Measurements from ENCODE around the gene NRG2.

NRG2 gene

GRCh38 chr5:139839918-139840317 is 203.2 kb downstream of the NRG2 start:
- no peak for DNase-seq (ENCODE audit: low read depth in 2 of 2)
- no peak for TF ChIP-seq CTCF (IDR thresholded peaks at IDR 0.05; ENCODE audit: low read depth, low read length)
- no peak overlapping the region for H3K4me3 ChIP-seq (replicated peaks in 1 of 2; ENCODE audit: low read depth in 2 of 2, low read length in 2 of 2)

DNA sequence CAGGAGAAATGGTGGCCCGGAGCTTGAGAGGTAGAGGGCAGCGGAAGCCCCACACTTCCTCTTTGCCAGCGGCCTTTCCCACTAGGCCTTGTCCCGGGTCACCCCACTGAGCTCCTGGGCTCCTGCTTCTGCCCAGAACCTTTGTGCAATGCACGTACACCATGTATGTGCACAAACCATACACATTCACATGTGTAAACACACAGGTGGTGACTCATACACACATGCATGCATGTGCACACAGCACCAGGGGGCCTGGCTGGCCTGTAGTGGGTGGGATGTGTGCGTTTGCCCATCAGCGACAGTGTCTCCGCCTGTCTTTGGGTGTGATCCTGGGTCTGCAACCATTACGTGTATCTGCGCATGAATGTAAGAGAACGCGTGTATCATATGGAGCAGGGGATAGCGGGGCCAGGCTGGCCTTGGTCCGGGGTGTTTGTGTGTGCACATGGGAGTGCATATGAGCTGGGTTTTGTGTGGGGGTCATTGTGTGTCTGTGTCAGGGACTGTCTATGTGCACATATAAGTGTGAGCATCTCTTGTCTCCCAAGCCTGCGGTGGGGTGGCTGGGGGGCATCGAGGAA is 203.8 kb downstream of the NRG2 start:
- no peak for TF ChIP-seq CTCF (IDR thresholded peaks at IDR 0.05; ENCODE audit: low read depth, low read length)
- no peak overlapping the region for H3K4me3 ChIP-seq (replicated peaks in 1 of 2; ENCODE audit: low read depth in 2 of 2, low read length in 2 of 2)
- no peak for DNase-seq (ENCODE audit: low read depth in 2 of 2)

GRCh38 chr5:139838381-139839197 is 204.5 kb downstream of the NRG2 start:
- DNase-seq (ENCODE audit: low read depth in 2 of 2) = no peak
- no peak for TF ChIP-seq CTCF (IDR thresholded peaks at IDR 0.05; ENCODE audit: low read depth, low read length)
- no peak overlapping the region for H3K4me3 ChIP-seq (replicated peaks in 1 of 2; ENCODE audit: low read depth in 2 of 2, low read length in 2 of 2)

DNA sequence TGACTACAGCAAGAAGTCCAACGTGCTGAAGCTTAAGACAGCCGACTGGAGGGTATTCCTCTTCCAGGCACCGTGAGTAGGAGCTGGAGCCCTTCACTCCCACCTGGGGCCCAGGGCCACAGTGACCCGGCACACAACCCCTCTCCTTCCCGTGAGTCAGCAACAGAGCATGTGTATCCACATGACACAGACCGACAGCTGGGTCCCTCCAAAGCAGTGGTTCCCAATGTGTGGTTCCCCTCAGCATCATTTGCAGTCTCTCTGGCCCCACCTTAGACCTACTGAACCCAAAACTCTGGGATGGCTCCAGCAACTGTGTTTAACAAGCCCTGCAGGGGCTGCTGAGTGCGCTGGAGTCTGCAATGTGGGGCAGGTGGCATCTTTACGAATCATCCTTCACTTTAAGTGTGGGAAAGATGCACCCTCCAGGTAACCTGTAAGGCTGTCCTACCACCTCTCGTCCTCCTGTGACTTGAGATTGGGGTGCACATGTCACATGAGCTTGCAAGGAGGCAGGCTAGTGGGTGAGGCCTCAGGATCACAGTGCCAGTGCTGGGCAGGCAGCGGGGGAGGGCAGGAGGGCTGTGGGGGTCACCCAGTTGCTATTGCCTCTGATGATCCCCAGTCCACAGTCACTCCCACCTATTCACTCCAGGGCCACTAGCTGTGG is 205.3 kb downstream of the NRG2 start:
- H3K4me3 ChIP-seq (replicated peaks in 1 of 2; ENCODE audit: low read depth in 2 of 2, low read length in 2 of 2) = no peak overlapping the region
- TF ChIP-seq CTCF (IDR thresholded peaks at IDR 0.05; ENCODE audit: low read depth, low read length) = no peak
- DNase-seq (ENCODE audit: low read depth in 2 of 2) = no peak

DNA sequence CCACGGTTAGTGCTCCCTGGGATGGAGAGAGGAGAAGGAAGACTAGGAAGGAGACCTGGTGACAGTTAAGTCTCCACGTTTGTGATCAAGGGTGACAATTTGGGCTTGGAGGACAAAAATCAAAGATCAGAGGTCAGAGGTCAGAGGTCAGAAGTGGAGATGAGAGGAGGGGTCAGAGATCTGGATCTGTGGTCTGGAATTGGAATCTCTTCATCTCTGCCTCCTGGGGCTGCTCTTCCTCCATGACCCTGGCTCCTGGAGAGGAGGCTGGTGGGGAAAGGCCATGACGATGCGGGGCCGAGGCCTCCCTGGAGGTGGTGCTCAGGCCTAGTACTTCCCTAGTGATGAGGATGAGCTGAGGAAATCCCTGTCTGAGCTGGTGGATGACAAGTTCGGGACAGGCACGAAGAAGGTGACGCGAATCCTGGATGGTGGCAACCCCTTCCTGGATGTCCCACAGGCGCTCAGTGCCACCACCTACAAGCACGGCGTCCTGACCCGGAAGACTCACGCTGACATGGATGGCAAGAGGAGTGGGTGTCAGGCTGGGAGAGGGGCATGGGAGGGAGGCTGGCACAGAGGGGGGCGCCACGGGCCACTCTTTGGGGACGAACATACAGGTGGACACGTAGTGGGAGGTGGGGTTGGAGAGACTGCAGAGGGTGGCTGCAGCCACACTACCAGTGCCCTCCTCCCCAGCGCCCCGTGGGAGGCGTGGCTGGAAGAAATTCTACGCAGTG is 206.5 kb downstream of the NRG2 start:
- no peak for DNase-seq (ENCODE audit: low read depth in 2 of 2)
- H3K4me3 ChIP-seq (replicated peaks in 1 of 2; ENCODE audit: low read depth in 2 of 2, low read length in 2 of 2) = no peak overlapping the region
- no peak for TF ChIP-seq CTCF (IDR thresholded peaks at IDR 0.05; ENCODE audit: low read depth, low read length)

GRCh38 chr5:139835656-139836055 is 207.4 kb downstream of the NRG2 start:
- no peak for DNase-seq (ENCODE audit: low read depth in 2 of 2)
- no peak for TF ChIP-seq CTCF (IDR thresholded peaks at IDR 0.05; ENCODE audit: low read depth, low read length)
- H3K4me3 ChIP-seq (replicated peaks in 1 of 2; ENCODE audit: low read depth in 2 of 2, low read length in 2 of 2) = no peak overlapping the region
